Measurements from ENCODE around the gene CROCC2.

GRCh38 chr2:240960971-240961876, 55.1 kb downstream of the CROCC2 start:
- TF ChIP-seq CTCF (IDR thresholded peaks at IDR 0.05): no peak
- TF ChIP-seq POLR2A (IDR thresholded peaks at IDR 0.05): no peak
